NCI-H2227 (cell line): ENCODE results near the gene ALDH1L2.
"Not testable (repeated sequence)": the region's sequence is repeated elsewhere in the genome, so short reads cannot be mapped to it uniquely, and the experiment has no call there.

Experiments
- DNase-seq: peaks from one replicate; lab custom pipeline; 2025; ENCODE audit not compliant: unreplicated experiment; lab: John Stamatoyannopoulos, UW

ALDH1L2 gene

DNA sequence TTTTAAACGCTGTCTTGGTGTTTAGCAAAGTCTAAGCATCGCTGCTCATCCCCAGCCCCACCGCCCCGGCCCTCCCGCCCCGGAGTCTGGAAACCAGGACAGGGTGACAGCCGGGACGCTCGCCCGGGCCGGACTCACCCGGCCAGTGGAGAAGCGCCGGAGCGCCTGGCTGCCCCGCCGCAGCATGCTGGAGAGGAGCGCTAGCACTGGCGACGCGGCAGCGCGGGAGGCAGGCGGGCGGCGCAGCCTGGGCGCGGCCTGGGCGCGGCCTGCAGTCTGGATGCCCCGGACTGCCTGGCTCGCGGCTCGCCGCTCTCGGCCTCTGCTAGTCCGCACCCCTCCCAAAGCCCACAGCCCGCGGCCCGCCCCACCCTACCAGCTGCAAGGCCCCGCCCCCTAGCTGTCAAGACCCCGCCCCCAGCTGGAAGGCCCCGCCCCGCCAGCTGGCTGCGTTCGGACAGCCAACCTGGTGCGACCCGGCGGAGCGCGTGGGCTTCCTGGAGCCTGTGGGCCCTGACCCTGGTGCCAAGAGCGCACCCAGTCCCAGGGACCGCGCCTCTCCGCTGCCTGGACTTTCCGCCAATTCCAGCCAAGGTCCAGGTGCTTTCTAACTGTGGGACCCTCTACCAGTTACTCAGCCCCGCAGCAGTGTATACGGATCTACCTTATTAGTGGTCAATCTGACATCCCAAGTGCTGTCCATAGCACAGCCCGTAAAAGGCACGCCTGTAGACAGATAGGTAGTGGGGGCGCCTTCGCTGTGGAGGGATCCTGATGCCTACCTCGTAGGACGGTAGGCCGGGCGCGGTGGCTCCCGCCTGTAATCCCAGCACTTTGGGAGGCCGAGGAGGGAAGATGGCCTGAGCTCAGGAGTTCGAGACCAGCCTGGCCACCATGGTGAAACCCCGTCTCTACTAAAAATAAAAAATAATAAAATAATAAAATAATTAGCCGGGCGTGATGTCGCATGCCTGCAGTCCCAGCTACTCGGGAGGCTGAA is at the start of gene ALDH1L2:
Gene ALDH1L2, minus strand, starts transcription at position 208 of the 1,000 bp plus-strand sequence. Its CDS starts 22 bp downstream, at position 186.
- peak; percentile 74 for DNase-seq

DNA sequence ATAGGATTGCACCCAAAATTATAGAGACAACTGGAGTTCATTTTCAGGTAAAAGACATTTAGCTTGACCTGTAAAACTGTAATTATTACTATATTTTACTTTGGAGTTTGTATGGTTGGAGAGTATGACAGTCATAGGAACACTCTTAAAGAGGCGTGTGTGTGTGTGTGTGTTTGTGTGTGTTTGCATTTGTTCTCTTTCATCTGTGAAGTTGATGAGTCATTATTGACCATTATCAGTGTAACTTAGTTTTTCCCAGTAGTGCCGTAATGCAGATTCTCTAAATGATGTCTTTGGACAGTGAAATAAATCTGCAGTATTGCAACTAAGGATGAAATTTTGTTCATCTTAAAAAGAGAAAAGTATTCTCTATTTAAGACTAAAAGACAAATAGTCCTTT is 36.3 kb upstream of the ALDH1L2 start:
- DNase-seq: no peak

DNA sequence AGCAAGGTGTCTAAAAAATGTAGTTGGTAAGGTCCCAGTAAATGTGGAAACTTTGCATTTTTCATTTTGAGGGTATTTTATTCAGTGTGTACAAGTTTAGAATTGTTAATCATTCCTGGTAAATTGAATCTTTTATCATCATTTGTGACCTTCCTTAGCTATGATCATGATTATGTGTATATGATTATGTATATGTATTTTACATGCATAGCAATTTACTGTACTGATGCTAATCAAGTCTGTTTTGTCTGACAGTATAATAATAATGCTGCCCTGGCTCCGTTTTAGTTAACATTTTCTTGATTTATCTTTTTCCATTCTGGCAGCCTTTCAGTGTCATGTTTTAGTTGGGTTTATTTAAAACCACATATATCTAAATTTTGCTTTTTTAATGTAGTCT is 32.7 kb upstream of the ALDH1L2 start:
- DNase-seq: no peak

DNA sequence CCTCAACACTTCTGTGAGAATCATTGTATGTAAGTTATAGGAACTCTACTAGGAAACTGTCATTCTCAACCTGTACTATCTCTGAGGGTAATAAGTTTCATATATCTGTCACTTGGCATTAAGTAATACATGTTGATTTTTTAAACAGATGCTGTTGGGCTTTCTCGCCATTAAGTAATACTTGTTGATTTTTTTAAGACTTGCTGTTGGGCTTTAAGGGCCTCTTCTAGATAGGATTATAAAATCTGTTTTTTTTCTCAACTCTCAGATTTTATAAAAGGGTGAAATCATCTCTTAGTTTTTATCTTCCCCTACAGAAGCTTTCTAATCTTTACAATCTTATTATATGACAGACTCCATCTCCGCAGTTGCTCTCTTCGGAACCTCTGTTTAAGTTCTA is 28.8 kb upstream of the ALDH1L2 start:
- DNase-seq: no peak

DNA sequence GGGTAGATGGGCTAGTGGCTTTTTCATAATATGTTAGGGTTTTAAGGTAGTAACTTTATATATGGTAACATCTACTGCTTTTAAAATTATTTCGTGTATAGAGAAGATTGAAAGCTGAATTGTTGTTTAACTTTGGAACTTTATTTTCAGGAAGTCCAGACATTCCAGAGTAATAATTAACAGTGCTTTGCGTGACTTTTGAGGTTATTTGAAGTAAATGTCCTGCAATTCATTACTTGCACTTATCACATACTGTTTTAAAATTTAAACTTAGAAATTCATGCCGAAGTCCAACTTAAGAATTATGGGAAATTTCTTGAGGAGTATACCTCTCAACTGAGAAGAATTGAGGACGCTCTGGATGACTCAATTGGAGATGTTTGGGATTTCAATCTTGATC is 26.6 kb upstream of the ALDH1L2 start:
- DNase-seq: no peak

DNA sequence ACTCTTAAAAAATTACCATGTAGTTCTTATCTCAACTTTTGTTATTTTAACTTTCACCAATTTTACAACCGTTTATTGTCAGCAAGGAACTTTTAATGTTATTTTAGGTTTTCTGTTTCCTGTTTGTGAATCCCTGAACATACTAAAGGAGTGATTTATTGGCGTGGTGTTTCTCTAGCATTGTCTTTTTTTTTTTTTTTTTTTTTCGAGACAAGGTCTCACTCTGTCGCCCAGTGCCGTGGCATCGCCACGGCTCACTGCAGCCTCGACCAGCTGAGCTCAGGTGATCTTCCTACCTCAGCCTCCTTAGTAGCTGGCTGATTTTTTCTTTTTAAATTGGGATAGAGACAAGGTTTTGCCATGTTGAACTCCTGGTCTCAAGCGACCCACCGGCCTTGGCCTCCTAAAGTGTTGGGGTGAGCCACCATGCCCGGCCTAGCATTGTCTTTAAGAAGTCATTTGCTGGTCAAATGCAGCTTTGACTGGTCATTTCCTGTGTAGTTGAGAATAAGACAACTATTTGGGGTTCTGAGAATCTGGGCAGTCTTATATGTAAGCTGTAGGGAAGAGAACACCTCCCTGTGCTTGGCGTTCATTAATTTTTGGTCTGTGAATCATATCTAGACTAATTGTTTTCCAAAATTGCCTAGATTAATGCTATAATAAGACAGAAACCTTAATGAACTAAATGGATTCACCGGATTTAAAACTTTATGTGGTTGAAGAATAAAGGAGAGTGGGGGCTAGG is 25.4 kb upstream of the ALDH1L2 start:
- peak; percentile 14 for DNase-seq

DNA sequence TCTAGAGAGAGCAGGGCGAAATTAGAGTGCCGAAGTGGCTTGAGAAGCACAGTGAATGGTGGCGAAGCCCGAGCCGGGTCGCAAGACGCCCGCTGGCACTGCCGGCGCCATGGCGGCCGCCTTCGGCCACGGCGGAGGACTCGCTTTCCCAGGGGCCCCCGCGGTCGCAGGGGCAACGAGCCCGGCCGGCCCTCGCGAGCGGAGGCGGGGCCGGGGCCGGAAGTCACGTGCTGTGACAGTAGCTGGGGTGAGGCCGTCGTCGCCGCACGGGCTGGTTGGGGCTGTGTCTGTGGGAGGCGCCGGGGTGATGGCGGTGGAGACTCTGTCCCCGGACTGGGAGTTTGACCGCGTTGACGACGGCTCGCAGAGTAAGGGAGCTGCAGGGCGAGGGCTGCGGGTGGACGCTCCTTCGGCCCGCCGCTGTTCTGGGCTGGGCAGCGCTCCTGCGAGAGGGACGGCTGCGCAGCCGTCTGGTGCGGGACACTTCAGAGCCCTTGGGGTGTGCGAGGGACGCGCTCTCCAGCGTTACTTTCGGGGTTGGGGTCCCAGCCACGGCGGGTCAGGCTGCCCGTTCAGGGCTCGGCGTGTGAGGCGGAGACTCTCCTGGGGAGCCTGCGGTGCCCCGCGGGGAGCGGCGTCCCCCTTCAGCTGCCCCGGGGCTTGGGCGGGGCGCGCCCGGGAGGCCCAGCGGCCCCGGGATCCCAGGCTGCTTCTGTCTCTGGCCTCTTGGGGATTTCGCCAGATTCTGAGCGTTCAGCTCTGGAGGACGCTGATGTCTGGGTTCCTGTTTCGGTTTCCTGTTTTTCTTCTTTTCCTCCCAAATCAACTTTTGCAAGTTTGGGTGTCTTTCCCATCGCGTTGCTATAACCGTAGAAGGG is 23.5 kb upstream of the ALDH1L2 start, which contains the start of gene WASHC4:
Gene WASHC4, plus strand, starts transcription at position 238 of the 878 bp plus-strand sequence. Its CDS starts 70 bp downstream, at position 308.
- DNase-seq: peak; percentile 97

DNA sequence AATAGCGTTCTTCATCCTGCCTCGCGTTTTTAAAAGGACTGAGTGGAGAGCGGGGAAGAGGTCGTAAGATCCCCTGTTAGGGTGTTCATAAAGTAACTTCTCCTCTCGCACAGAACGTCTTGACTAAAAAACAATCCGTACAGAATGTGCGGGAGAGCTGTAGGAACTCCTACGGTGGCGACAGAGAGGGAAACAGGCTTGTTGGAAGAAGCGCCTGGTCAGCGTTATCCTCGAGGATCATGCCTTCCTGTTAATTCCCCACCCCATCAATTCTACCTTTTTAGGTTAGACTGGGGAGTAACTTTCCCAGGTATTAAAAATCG is 22.9 kb upstream of the ALDH1L2 start:
- DNase-seq: peak; percentile 78

DNA sequence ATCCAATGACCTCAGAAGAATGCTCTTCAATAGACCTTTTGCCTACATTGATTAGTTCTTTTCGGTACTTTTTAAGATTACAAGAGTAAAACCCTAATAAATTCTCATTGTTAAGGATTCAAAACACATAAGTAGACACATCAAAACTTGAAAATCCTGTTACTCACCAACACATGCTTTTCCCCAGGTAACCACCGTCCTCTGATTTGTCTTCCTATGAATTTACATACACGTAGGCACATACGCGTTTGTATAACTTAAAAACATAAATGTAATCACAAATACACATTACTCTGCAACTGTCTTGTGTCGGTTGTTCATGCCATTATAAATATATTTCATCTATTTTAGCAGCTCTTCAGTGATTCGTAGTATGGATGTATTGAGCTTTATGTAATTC is 22.4 kb upstream of the ALDH1L2 start:
- DNase-seq: peak; percentile 6

DNA sequence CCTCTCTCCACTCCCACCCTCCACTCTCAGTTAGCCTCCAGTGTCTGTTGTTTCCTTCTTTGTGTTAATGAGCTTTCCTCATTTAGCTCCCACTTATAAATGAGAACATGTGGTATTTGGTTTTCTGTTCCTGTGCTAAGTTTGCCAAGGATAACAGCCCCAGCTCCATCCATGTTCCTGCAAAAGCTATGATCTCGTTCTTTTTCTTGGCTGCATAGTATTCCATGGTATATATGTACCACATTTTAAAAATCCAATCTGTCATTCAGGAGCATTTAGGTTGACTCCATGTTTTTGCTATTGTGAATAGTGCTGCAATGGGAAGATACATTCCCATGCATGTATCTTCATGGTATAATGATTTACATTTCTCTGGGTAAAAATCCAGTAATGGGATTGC is 20.5 kb upstream of the ALDH1L2 start:
- no peak for DNase-seq

DNA sequence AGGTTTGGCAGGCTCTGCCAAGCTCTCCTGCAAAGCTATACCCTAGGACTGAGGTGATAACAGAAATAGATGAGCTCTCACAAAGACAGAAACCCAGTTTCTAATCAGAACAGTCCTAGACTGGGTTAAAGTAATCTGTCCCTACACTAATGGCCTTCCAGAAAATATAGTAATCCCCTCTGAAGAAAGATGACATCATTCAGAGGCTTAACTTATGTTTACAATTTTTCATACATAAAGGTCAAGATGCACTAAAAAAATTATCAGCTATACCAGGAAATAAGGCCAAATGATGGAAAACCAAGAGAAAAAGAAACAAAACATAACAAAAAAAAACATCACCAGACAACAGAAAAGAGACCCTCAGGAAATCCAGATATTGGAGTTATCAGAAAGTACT is 18.4 kb upstream of the ALDH1L2 start:
- DNase-seq: no peak

DNA sequence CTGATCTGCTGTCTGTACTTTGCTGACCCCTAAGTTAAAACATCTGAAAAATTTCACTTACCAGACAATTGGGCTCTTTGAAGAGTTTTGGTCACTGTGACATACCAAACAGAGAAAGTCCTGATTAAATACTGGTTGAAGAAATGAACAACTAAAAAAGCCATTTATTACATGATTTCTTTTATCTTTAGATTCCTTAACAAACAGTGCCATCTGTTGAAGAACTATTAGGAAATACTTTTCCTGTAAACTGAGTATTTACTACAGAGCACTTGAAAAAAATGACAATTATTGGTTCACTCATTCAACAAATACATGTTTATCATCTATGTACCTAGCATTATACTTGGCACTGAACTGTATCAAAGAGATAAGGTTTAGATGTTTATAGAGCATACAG is 16.7 kb upstream of the ALDH1L2 start:
- no peak for DNase-seq

DNA sequence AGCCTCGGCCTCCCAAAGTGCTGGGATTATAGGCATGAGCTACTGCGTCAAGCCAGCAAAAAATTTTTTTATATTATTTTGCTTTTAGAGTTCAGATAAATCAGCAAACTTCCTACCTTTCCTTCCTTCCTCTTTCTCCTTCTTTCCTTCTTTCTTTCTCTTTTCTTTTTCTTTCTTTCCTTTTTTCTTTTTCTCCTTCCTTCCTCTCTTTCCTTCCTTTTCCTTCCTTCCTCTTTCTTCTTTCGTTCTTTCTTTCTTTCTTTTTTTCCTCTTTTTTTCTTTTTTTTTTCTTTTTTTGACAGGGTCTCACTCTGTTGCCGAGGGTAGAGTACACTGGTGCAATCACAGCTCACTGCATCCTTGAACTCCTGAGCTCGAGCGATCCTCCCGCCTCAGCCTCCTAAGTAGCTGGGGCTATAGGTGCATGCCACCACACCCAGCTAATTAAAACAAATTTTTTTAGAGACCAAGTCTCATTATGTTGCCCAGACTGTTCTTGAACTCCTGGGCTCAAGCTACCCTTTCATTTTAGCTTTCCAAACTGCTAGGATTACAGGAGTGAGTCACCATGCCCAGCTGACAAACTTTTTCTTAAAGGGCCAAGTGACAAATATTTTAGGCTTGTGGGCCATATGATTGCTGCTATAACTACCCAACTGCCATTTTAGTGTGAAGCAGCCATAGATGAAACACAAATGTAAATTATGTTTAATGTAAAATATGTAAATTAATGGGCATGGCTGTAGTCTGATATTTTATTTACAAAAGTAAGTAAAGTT is 16.1 kb upstream of the ALDH1L2 start:
- no peak for DNase-seq

DNA sequence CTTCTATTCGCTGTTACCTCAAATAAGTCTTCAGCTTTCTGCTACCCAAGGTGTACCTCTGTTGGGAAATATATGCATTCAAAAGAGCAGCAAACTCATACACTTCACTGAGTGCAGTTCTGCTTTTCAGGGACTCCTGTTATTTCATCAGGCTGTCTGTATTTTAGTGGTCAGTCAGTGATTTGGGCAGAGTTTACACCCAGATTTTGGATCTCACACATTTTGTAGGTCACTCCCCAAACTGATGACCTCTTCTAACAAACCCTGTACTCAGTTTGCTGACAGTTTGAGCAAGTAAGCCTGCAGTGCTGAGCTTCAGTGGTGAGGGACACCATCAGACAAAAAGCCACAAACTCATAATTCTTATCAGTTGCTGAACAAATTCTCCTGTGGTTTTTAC is 15.1 kb upstream of the ALDH1L2 start:
- DNase-seq: no peak

DNA sequence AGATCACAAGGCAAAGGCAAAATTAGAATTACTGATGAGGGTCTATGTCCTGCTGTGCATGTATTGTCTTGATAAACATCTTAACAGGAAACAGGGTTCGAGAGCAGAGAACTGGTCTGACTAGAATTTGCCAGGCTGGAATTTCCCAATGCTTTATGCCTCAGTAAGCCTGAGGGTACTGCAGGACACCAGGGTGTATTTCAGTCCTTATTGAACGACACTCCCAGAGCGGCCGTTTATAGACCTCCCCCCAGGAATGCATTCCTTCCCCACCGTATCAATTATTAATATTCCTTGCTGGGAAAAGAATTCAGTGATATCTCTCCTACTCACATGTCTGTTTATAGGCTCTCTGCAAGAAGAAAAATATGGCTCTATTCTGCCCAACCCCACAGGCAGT is 11.1 kb upstream of the ALDH1L2 start:
- DNase-seq: not testable (repeated sequence)

DNA sequence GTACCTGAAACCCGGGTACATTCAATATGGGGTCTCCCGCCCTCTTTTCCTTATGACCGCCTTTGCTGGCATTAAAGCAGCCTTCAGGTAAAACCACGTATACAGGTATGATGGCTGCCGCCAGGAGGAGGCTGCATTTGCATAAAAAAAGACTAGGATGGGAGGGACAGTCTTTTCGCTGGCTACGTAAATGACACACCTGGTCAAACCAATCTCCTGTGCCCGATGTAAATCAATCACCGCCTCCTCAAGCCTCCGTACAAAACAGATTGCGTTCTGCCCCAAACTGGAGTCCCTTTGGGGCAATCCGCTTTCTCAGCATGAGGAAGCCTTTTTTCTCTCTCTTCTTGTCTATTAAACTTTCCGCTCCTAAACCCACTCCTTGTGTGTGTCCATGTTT is 8.1 kb upstream of the ALDH1L2 start:
- DNase-seq: peak; percentile 36

DNA sequence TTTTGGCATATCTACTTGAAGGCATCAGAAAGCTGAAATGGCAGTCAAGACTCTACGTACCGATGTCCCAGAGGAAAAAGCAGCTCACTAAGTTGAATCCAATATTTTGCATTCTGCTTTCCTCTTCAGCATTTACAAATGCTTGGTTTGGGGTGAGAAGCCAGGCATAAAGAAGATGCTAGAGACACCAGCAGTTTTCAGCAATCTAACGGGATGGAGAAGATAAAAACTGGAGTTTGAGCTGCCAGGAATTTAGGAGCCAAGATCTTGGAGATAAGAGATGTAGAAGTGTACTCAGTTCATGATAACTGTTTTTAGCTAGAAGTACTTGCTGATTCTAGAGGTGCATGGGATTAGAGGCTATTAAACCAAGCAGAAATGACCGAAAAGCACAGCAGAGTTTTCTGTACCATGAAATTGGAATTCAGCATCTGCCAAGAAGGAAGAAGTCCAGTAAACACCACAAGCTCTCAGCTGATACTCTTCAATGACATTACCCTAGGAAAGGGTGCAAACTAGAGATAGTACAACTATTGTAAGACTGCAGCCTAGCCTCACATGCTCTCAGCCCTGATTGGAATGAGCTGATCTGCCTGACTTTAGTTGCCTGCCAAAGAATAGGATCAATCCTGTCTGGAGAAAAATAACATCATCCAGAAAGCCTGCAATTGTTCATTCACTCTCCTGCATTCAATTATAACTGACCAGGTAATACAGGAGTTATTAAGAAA is 7.4 kb upstream of the ALDH1L2 start:
- DNase-seq: no peak

DNA sequence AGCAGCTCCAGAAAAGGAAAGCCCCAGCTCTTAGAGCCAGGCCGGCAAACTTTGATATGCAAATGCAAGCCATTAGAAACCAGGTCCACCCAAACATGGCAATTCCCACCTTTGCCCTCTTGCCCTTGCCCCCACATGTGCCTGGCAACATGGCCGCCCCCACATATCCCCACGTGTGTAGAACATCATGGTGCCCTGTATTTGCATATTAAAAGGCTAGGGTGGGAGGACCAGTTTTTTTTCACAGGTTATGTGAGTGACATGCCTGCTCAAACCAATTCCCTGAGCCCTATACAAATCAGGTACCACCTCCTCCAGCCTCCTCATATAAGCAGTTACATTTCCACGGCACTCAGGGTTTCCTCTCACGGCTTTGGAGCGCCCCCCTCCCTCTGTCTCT is 6.1 kb upstream of the ALDH1L2 start:
- DNase-seq: no peak

DNA sequence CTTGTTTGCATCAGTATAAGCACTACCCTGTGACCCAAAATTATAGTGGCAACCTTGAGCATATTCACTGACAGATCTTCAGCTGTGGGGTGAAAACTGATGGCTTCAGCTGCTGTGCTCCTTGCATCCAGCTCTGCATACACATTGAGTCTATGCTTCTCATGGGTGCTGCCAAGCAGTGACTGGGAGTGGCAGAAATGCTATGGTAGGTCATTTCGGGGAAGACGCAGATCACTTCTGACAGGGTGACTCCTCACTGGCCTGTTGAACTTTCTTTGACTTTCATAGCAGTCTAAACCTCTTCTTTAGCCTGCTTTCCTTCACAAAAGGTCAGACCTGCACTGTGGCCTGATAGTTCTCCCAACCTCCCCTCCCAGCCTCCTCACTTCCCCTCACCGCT is 5.6 kb upstream of the ALDH1L2 start:
- DNase-seq: no peak

DNA sequence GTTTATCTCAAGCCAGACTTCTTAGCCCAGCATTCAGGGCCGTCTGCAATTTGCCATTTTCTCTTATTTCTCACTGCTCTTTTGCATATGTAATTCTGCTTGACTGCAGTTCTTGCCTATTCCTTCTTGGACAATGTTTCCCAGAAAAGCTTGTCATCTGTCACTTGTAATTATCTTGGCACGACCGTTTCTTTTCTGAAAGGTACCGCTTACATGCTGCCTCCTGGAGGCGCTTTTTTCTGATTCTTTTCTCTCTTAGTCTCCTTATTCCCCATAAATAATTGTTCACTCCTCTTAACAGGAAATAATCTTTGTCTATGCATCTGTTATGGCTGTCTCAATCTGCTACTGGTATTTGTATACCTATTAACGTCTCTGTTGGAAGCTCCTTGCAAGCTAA is 1.2 kb upstream of the ALDH1L2 start:
- no peak for DNase-seq
